ENCODE results near the gene AP1B1.

Gene AP1B1

DNA sequence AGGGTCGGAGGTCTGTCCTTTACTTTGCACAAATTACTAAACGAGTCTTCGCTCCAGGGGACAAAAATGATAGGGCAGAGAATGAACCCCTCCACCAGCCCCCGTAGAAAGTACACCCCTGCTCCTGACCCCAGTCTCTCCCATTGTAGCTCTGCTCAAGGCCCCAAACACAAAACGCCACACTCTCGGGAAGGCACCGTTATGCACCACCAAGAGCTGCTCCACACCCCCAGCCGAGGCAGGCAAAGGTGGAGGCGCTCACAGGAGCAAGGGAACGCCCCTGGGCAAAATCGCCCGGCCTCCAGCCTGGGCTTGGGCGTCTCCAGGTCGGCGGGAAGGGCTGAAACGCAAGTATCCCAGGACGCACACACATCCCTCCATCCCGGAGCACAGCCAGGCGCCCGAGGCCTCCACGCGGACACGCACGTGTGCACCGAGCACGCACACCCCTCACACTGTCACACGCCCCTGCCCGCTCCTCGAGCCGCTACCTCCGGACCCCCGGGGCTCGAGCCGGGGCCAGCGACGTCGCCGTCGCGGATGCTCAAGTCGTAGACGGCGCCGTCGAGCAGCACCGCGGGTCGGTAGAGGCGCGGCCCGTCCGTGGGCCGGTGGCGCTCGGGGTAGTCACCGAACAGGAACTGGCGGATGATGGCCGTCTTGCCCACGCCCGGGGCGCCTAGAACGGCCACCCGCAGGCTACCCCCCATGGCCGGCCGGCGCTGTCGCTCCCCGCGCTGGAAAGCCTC, 73.7 kb downstream of the AP1B1 start:
- TF ChIP-seq, protein P1, sequence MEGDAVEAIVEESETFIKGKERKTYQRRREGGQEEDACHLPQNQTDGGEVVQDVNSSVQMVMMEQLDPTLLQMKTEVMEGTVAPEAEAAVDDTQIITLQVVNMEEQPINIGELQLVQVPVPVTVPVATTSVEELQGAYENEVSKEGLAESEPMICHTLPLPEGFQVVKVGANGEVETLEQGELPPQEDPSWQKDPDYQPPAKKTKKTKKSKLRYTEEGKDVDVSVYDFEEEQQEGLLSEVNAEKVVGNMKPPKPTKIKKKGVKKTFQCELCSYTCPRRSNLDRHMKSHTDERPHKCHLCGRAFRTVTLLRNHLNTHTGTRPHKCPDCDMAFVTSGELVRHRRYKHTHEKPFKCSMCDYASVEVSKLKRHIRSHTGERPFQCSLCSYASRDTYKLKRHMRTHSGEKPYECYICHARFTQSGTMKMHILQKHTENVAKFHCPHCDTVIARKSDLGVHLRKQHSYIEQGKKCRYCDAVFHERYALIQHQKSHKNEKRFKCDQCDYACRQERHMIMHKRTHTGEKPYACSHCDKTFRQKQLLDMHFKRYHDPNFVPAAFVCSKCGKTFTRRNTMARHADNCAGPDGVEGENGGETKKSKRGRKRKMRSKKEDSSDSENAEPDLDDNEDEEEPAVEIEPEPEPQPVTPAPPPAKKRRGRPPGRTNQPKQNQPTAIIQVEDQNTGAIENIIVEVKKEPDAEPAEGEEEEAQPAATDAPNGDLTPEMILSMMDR (IDR thresholded peaks at IDR 0.05; ENCODE audit: extremely low read depth, missing control alignments), result no peak

GRCh38 chr22:29313576-29314466, 74.5 kb downstream of the AP1B1 start:
- peak; percentile 65 for DNase-seq (ENCODE audit: low spot score)
- TF ChIP-seq, protein P1 (IDR thresholded peaks at IDR 0.05; ENCODE audit: extremely low read depth, missing control alignments), result no peak

More for the DNA sequence above, 73.7 kb downstream of the AP1B1 start:
- peak; percentile 62 for DNase-seq (ENCODE audit: low spot score)

DNA sequence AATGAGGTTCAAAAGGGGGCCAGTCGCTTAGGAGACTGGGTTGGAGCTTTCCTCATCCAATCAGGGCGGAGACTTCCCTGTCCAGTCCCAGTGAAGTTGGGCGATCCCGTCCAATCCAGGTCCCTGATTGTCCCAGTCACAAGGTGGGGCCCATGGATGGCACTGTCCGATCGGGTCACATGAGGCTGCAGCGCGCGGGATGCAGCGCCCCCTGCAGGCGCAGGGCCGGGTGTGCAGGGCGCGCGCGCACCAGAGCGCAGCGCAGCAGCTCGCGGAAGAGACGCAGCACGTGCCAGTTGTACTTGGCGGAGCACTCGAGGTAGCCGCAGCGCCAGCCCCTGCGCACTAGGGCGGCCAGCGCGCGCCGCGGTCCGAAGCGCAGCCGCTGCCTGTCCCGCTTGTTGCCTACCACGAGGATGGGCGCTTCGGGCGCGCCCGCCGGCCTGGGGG, 75.2 kb downstream of the AP1B1 start:
- DNase-seq (ENCODE audit: low spot score), result peak; percentile 79
- TF ChIP-seq, protein P1 (IDR thresholded peaks at IDR 0.05; ENCODE audit: extremely low read depth, missing control alignments), result peak; percentile 53

- peak; percentile 45 for DNase-seq (ENCODE audit: low spot score)
Observed at GRCh38 chr22:29312218-29313125, 75.9 kb downstream of the AP1B1 start.

DNA sequence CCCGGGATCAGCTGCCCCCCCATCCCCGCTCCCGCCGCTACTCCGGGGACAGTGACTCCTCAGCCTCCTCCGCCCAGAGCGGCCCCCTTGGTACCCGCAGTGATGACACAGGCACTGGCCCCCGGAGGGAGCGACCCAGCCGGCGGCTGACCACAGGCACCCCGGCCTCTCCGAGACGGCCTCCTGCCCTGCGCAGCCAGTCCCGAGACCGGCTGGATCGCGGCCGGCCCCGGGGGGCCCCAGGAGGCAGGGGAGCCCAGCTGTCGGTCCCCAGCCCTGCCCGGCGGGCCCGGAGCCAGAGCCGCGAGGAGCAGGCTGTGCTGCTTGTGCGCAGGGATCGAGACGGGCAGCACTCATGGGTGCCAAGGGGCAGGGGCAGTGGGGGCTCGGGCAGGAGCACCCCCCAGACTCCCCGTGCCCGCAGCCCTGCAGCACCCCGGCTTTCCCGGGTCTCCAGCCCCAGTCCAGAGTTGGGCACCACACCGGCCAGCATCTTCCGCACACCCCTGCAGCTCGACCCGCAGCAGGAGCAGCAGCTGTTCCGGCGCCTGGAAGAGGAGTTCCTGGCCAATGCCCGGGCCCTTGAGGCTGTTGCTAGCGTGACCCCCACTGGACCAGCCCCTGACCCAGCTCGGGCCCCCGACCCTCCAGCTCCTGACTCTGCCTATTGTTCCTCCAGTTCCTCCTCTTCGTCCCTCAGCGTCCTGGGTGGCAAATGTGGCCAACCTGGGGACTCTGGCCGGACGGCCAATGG, 76.7 kb downstream of the AP1B1 start:
- peak; percentile 47 for DNase-seq (ENCODE audit: low spot score)
- TF ChIP-seq, protein P1 (IDR thresholded peaks at IDR 0.05; ENCODE audit: extremely low read depth, missing control alignments), result no peak

More at GRCh38 chr22:29312218-29313125, 75.9 kb downstream of the AP1B1 start:
- TF ChIP-seq, protein P1 (IDR thresholded peaks at IDR 0.05; ENCODE audit: extremely low read depth, missing control alignments), result no peak

DNA sequence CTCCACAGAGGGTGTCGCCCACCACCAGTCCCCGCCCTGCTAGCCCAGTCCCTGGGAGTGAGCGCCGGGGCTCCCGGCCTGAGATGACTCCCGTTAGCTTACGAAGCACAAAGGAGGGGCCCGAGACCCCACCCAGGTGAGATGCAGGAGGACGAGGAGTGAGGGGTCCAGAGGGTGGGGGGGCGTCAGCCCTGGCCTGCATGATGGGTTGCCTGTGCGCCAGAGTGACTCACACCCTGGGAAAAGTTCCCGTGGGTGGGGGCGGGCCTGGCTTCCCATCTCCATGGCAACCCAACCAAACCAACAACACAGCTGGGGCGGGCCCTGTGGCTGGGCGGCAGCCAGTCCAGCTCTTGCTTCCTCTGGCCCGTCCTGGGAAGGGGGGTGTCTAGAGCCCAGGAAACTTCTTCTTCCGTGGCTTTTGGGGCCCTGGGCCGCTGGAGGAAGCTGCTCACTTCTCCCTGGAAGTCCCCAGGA, 77.5 kb downstream of the AP1B1 start:
- DNase-seq (ENCODE audit: low spot score), result peak; percentile 91
- TF ChIP-seq, protein P1 (IDR thresholded peaks at IDR 0.05; ENCODE audit: extremely low read depth, missing control alignments), result no peak
